Measurements from ENCODE around the gene MAD1L1. TPM values are rescaled to one million over a fixed set of nuclear protein-coding genes. Genes with fewer than 3 reads are reported as not detected.

The MAD1L1 gene
- polyA plus RNA-seq, 4 donors = 12.3 to 21.7 (median 18.1) TPM

- DNase-seq (no peak), FAIRE-seq (no peak)
- no peaks in the 10 kb centered on the region for H3K27me3 ChIP-seq (ENCODE audit: control insufficient read depth in 3 of 3, insufficient read depth in 3 of 3, low read length in 3 of 3)
- H3K9me3 ChIP-seq (ENCODE audit: control insufficient read depth in 2 of 2, insufficient read depth in 1 of 2, low read depth in 1 of 2, low read length in 1 of 2) = no peaks in the 10 kb centered on the region
- no peak overlapping the region for H3K27ac ChIP-seq (ENCODE audit: low read depth in 1 of 3, low read length in 2 of 3)
- no peak overlapping the region for H3K4me3 ChIP-seq (ENCODE audit: low read depth in 1 of 3, low read length in 3 of 3)
- 97 to 98% (median 97%) methylated on average over 23 of the region's 23 CpGs for WGBS, 3 donors
- H3K4me1 ChIP-seq (ENCODE audit: control insufficient read depth in 3 of 3, insufficient read depth in 2 of 3, low read depth in 1 of 3, low read length in 2 of 3) = no peaks in the 10 kb centered on the region
- peaks cover 0 to 67% (median 3%) of the 10 kb centered on the region in 3 donors for H3K36me3 ChIP-seq (ENCODE audit: control insufficient read depth in 3 of 3, insufficient read depth in 2 of 3, low read depth in 1 of 3, low read length in 3 of 3)
Observed at GRCh38 chr7:2264158-2264557, 31.4 kb upstream of the MAD1L1 start.

- Histone ChIP-seq H3K27ac (ENCODE audit: low read depth in 1 of 3, low read length in 2 of 3) (no peak overlapping the region), H3K4me3 (ENCODE audit: low read depth in 1 of 3, low read length in 3 of 3) (no peak overlapping the region), H3K36me3 (ENCODE audit: control insufficient read depth in 3 of 3, insufficient read depth in 2 of 3, low read depth in 1 of 3, low read length in 3 of 3) (peaks cover 0 to 77% (median 3%) of the 10 kb centered on the region in 3 donors), H3K4me1 (ENCODE audit: control insufficient read depth in 3 of 3, insufficient read depth in 2 of 3, low read depth in 1 of 3, low read length in 2 of 3) (no peaks in the 10 kb centered on the region), H3K9me3 (ENCODE audit: control insufficient read depth in 2 of 2, insufficient read depth in 1 of 2, low read depth in 1 of 2, low read length in 1 of 2) (no peaks in the 10 kb centered on the region), H3K27me3 (ENCODE audit: control insufficient read depth in 3 of 3, insufficient read depth in 3 of 3, low read length in 3 of 3) (no peaks in the 10 kb centered on the region)
- DNase-seq (no peak), FAIRE-seq (no peak)
- 94 to 96% (median 96%) methylated on average over 18 of the region's 18 CpGs for WGBS, 3 donors
Observed at GRCh38 chr7:2263176-2263575, 30.4 kb upstream of the MAD1L1 start.

GRCh38 chr7:2261611-2262010, 28.9 kb upstream of the MAD1L1 start:
- no peak for FAIRE-seq
- Histone ChIP-seq H3K27ac (ENCODE audit: low read depth in 1 of 3, low read length in 2 of 3) (peak overlapping the region in 1 of 3 donors; percentile 17), H3K36me3 (ENCODE audit: control insufficient read depth in 3 of 3, insufficient read depth in 2 of 3, low read depth in 1 of 3, low read length in 3 of 3) (peaks cover 0 to 86% (median 5%) of the 10 kb centered on the region in 3 donors)

GRCh38 chr7:2260820-2261219, 28.1 kb upstream of the MAD1L1 start:
- DNase-seq (peak; percentile 41 to 47), FAIRE-seq (no peak)
- no peaks in the 10 kb centered on the region for H3K4me1 ChIP-seq (ENCODE audit: control insufficient read depth in 3 of 3, insufficient read depth in 2 of 3, low read depth in 1 of 3, low read length in 2 of 3)
- peaks cover 0 to 86% (median 5%) of the 10 kb centered on the region in 3 donors for H3K36me3 ChIP-seq (ENCODE audit: control insufficient read depth in 3 of 3, insufficient read depth in 2 of 3, low read depth in 1 of 3, low read length in 3 of 3)
- WGBS, 3 donors = 16 to 67% (median 41%) methylated on average over 5 of the region's 5 CpGs
- no peaks in the 10 kb centered on the region for H3K27me3 ChIP-seq (ENCODE audit: control insufficient read depth in 3 of 3, insufficient read depth in 3 of 3, low read length in 3 of 3)
- no peak overlapping the region for H3K4me3 ChIP-seq (ENCODE audit: low read depth in 1 of 3, low read length in 3 of 3)
- no peaks in the 10 kb centered on the region for H3K9me3 ChIP-seq (ENCODE audit: control insufficient read depth in 2 of 2, insufficient read depth in 1 of 2, low read depth in 1 of 2, low read length in 1 of 2)
- H3K27ac ChIP-seq (ENCODE audit: low read depth in 1 of 3, low read length in 2 of 3) = no peak overlapping the region

More at GRCh38 chr7:2261611-2262010, 28.9 kb upstream of the MAD1L1 start:
- H3K4me3 ChIP-seq (ENCODE audit: low read depth in 1 of 3, low read length in 3 of 3) = no peak overlapping the region
- H3K27me3 ChIP-seq (ENCODE audit: control insufficient read depth in 3 of 3, insufficient read depth in 3 of 3, low read length in 3 of 3) = no peaks in the 10 kb centered on the region
- no peaks in the 10 kb centered on the region for H3K4me1 ChIP-seq (ENCODE audit: control insufficient read depth in 3 of 3, insufficient read depth in 2 of 3, low read depth in 1 of 3, low read length in 2 of 3)
- WGBS, 3 donors = 77 to 94% (median 81%) methylated on average over 14 of the region's 14 CpGs
- H3K9me3 ChIP-seq (ENCODE audit: control insufficient read depth in 2 of 2, insufficient read depth in 1 of 2, low read depth in 1 of 2, low read length in 1 of 2) = no peaks in the 10 kb centered on the region
- no peak for DNase-seq

- no peak for FAIRE-seq
- Histone ChIP-seq H3K4me1 (ENCODE audit: control insufficient read depth in 3 of 3, insufficient read depth in 2 of 3, low read depth in 1 of 3, low read length in 2 of 3) (no peaks in the 10 kb centered on the region), H3K27ac (ENCODE audit: low read depth in 1 of 3, low read length in 2 of 3) (no peak overlapping the region), H3K4me3 (ENCODE audit: low read depth in 1 of 3, low read length in 3 of 3) (no peak overlapping the region), H3K27me3 (ENCODE audit: control insufficient read depth in 3 of 3, insufficient read depth in 3 of 3, low read length in 3 of 3) (no peaks in the 10 kb centered on the region), H3K36me3 (ENCODE audit: control insufficient read depth in 3 of 3, insufficient read depth in 2 of 3, low read depth in 1 of 3, low read length in 3 of 3) (peaks cover 0 to 91% (median 12%) of the 10 kb centered on the region in 3 donors), H3K9me3 (ENCODE audit: control insufficient read depth in 2 of 2, insufficient read depth in 1 of 2, low read depth in 1 of 2, low read length in 1 of 2) (no peaks in the 10 kb centered on the region)
- no peak for DNase-seq
- WGBS, 3 donors = 90 to 94% (median 90%) methylated on average over 9 of the region's 9 CpGs
Observed at GRCh38 chr7:2259480-2259879, 26.7 kb upstream of the MAD1L1 start.

- Histone ChIP-seq H3K4me1 (ENCODE audit: control insufficient read depth in 3 of 3, insufficient read depth in 2 of 3, low read depth in 1 of 3, low read length in 2 of 3) (no peaks in the 10 kb centered on the region), H3K36me3 (ENCODE audit: control insufficient read depth in 3 of 3, insufficient read depth in 2 of 3, low read depth in 1 of 3, low read length in 3 of 3) (peaks cover 0 to 91% (median 12%) of the 10 kb centered on the region in 3 donors), H3K4me3 (ENCODE audit: low read depth in 1 of 3, low read length in 3 of 3) (no peak overlapping the region), H3K9me3 (ENCODE audit: control insufficient read depth in 2 of 2, insufficient read depth in 1 of 2, low read depth in 1 of 2, low read length in 1 of 2) (no peaks in the 10 kb centered on the region), H3K27ac (ENCODE audit: low read depth in 1 of 3, low read length in 2 of 3) (no peak overlapping the region), H3K27me3 (ENCODE audit: control insufficient read depth in 3 of 3, insufficient read depth in 3 of 3, low read length in 3 of 3) (no peaks in the 10 kb centered on the region)
- FAIRE-seq = no peak
- 86 to 94% (median 87%) methylated on average over 31 to 34 of the region's 34 CpGs for WGBS, 3 donors
- DNase-seq = no peak
Observed at GRCh38 chr7:2258661-2259365, 26.1 kb upstream of the MAD1L1 start.

GRCh38 chr7:2257651-2258050, 24.9 kb upstream of the MAD1L1 start:
- FAIRE-seq = no peak
- 94 to 98% (median 97%) methylated on average over 14 to 17 of the region's 17 CpGs for WGBS, 3 donors
- H3K27ac ChIP-seq (ENCODE audit: low read depth in 1 of 3, low read length in 2 of 3) = no peak overlapping the region
- no peaks in the 10 kb centered on the region for H3K27me3 ChIP-seq (ENCODE audit: control insufficient read depth in 3 of 3, insufficient read depth in 3 of 3, low read length in 3 of 3)
- no peak for DNase-seq
- H3K4me1 ChIP-seq (ENCODE audit: control insufficient read depth in 3 of 3, insufficient read depth in 2 of 3, low read depth in 1 of 3, low read length in 2 of 3) = no peaks in the 10 kb centered on the region
- H3K4me3 ChIP-seq (ENCODE audit: low read depth in 1 of 3, low read length in 3 of 3) = no peak overlapping the region
- no peaks in the 10 kb centered on the region for H3K9me3 ChIP-seq (ENCODE audit: control insufficient read depth in 2 of 2, insufficient read depth in 1 of 2, low read depth in 1 of 2, low read length in 1 of 2)
- peaks cover 0 to 89% (median 16%) of the 10 kb centered on the region in 3 donors for H3K36me3 ChIP-seq (ENCODE audit: control insufficient read depth in 3 of 3, insufficient read depth in 2 of 3, low read depth in 1 of 3, low read length in 3 of 3)

GRCh38 chr7:2257046-2257551, 24.4 kb upstream of the MAD1L1 start:
- no peak for DNase-seq
- Histone ChIP-seq H3K4me1 (ENCODE audit: control insufficient read depth in 3 of 3, insufficient read depth in 2 of 3, low read depth in 1 of 3, low read length in 2 of 3) (no peaks in the 10 kb centered on the region), H3K4me3 (ENCODE audit: low read depth in 1 of 3, low read length in 3 of 3) (no peak overlapping the region), H3K9me3 (ENCODE audit: control insufficient read depth in 2 of 2, insufficient read depth in 1 of 2, low read depth in 1 of 2, low read length in 1 of 2) (no peaks in the 10 kb centered on the region), H3K27me3 (ENCODE audit: control insufficient read depth in 3 of 3, insufficient read depth in 3 of 3, low read length in 3 of 3) (no peaks in the 10 kb centered on the region), H3K36me3 (ENCODE audit: control insufficient read depth in 3 of 3, insufficient read depth in 2 of 3, low read depth in 1 of 3, low read length in 3 of 3) (peaks cover 0 to 87% (median 13%) of the 10 kb centered on the region in 3 donors), H3K27ac (ENCODE audit: low read depth in 1 of 3, low read length in 2 of 3) (no peak overlapping the region)
- 96 to 98% (median 97%) methylated on average over 34 to 38 of the region's 38 CpGs for WGBS, 3 donors
- no peak for FAIRE-seq
